DMS 273 (cell line): ENCODE data around the gene NFU1.
A peak's percentile ranks its signal among the peaks of the same experiment; 100 is the strongest.
"Not testable (repeated sequence)": the region's sequence is repeated elsewhere in the genome, so short reads cannot be mapped to it uniquely, and the experiment has no call there.

Source experiments
- DNase-seq: peaks from one replicate; lab custom pipeline; 2025; ENCODE audit not compliant: unreplicated experiment; lab: John Stamatoyannopoulos, UW

NFU1 gene

DNA sequence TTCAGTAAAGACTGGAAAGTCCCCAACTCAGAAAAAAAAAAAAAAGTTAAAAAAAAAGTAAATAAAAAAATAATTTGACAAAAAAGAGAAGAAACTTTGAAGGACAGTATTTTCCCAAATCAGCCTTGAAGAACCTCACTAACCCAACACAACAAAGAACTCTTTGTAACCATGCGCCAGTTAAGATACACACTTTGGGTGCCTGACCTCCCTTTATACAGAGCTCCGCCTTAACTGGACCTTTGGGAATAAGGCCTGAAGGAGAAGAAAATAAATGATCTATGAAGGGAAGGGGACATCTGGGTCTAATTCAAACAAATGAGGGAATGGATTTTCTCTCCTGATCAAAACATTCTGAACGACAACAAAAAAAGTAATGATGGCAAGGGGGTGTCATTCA lies 48.0 kb downstream of the NFU1 start:
- DNase-seq, result no peak

DNA sequence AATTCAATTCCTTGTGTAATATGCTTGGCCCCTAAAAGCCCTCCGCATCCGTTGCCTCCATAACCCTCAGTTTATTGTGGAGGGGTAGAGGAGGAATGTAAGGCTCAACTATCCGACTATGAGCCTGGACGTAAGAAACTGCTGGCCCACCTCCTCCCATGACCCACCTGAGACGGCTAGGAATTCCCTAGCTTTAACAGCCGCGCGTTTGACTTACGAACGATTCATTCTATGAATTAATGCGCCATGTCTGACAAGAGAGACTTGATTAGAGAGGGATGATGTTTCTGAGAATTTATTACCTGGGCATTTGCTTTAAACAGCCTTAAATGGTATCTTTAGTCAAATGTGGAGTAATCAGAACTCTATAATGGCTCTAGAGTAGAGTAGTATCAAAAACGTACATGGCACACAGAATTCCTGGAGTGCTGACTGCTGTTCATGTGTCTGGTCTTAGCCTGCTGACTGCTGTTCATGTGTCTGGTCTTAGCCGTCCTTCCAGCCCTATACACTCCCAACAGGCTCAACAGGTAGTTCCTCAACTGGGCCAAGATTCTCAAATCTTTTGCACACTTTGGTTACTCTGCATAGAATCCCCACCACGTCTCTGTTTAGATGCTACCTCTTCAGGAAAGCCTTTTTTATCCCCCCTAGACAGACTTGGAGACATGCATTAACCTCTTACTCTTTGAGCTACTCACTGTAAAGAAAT lies 49.3 kb downstream of the NFU1 start:
- peak; percentile 11 for DNase-seq

DNA sequence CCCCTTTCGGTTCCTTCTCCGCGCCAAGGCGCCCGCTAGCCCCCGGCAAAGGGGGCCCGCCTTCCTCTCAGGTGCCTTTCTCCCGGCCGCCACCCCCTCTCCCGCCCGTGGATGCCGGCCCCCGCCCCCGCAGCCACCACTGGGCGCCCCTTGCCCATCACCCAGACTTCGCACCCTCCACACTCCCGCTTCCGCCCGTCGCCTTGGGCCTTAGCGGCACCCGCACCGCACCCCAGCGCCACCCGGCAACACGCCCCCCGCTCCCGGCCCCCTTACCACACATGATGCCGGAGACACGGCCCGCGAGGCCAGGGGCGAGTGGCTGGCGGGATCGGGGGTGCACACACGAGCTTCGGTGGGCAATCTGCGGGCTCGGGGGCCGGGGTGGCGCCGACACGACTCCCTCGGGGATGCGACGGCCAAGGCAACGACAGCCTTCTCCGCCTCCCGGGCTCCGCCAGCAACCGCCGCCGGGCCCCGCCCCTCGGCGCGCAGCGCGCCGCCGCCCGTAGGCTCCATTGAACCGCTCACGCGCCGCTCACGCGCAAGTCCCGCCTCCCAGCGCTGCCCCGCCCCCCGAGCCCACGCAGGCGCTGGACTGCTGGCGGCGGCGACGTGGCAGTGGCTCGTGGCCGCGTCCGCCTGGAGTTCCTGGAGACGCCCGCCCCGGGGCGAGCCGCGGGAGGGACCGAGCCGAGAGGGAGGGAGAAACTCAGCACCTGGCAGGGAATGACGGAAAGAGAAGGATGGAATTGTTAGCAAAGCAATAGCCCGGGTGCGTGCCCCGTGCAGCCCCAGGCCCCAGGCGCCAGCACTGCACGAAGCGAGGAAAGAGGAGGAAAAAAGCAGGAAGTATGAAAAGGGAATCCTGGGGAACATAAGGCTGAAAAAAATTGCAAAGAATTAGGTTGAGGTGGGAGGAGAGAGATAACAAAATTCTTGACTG lies 50.2 kb downstream of the NFU1 start, which contains the start of gene GFPT1:
Gene GFPT1, minus strand, starts transcription at position 439 of the 946 bp plus-strand sequence. Its CDS starts 156 bp downstream, at position 283.
- DNase-seq, result peak; percentile 97

- DNase-seq, result no peak
Observed at GRCh38 chr2:69386360-69386759, 50.9 kb downstream of the NFU1 start.

GRCh38 chr2:69385443-69386151 lies 51.6 kb downstream of the NFU1 start:
- no peak for DNase-seq

- no peak for DNase-seq
Observed at GRCh38 chr2:69384618-69385081, 52.6 kb downstream of the NFU1 start.

GRCh38 chr2:69383176-69383812 lies 53.9 kb downstream of the NFU1 start:
- DNase-seq, result no peak

GRCh38 chr2:69382547-69382946 lies 54.7 kb downstream of the NFU1 start:
- DNase-seq, result no peak

- no peak for DNase-seq
Observed at GRCh38 chr2:69381337-69381737, 55.9 kb downstream of the NFU1 start.

- DNase-seq, result no peak
Observed at GRCh38 chr2:69380072-69380917, 56.9 kb downstream of the NFU1 start.

- no peak for DNase-seq
Observed at GRCh38 chr2:69376403-69376802, 60.8 kb downstream of the NFU1 start.

DNA sequence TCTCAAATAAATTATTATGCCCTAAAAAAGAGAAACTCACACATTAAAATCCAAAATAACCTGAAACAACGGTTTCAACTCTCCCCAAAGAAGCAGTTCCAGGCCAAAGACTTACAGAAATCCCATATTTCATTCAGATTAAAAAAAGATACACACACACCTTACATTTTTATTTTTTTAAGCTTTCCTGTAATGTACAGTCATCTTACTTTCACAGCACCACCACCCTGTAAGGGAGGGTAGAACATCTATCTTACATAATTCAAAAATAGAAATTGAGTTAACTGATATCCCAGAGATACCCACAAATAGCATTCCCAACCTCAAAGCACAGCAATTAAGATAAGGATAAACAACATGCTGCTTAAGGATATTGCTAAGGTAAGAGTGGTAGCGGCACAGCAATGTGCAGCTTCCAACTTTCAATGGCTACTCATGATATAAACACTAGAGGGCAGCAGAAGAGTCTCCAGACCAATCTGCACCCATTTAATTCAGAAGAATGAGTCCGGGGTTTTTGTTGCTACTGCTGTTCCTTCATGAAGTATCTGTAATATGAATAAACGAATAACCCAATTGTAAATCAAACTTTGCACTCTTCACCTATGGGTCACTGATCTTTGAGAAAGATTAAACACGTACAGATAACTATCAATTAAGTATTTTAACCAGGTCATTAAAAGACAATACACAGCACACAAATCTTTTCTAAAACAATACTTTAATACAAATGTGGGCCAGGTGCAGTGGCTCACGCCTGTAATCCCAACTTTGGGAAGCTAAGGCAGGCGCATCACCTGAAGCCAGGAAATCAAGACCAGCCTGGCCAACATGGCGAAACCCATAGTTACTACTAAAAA lies 61.5 kb downstream of the NFU1 start:
- DNase-seq, result peak; percentile 61

DNA sequence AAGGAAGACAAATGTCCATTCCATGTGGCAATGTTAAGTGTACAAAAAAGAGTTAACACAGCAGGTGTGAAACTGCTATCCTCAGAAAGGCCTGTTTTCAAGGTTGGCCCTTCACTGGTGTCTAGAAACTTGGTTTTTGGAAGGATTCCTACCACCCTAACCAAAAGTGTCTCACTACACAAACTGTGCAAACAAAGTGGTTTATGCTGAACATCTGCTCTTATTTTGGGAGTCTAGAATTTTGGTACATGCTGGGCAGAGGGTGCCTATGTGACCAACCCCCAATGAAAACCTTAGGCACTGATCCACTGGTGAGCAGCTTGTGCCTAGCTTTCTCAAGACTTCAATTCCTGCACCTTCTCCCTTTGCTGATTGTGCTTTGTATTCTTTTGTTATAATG lies 64.5 kb downstream of the NFU1 start:
- DNase-seq, result no peak

DNA sequence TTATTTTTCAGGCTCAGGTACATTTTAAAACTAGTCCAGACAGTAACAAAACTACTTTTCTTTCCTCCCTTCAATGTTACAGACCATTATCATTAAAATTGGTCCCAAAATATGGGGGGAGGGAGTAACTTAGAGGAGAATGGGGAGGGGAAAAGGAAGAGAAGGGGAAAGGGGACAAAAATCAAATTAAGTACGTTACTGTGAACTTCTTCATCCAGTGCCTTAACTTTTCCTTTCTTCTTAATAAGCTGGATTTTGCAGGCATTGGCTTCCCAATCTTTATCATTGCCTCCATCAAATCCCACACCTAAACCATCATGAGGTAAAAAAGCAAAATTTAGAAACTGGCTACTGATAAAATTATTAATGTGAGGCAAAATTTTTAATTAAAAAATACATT lies 67.4 kb downstream of the NFU1 start:
- DNase-seq, result no peak

- no peak for DNase-seq
Observed at GRCh38 chr2:69368588-69368987, 68.6 kb downstream of the NFU1 start.

- DNase-seq, result no peak
Observed at GRCh38 chr2:69359371-69359770, 77.9 kb downstream of the NFU1 start.

GRCh38 chr2:69358914-69359313 lies 78.3 kb downstream of the NFU1 start:
- no peak for DNase-seq

GRCh38 chr2:69356471-69356870 lies 80.8 kb downstream of the NFU1 start:
- DNase-seq, result no peak

GRCh38 chr2:69354976-69355375 lies 82.3 kb downstream of the NFU1 start:
- DNase-seq, result not testable (repeated sequence)
